ENCODE results near the gene TGM1.

Gene TGM1

GRCh38 chr14:24262821-24263733 lies at the start of gene TGM1:
Gene TGM1 (minus strand): TSS chr14:24263177. CDS start chr14:24262352, 825 bp downstream.
- peak; percentile 92 for DNase-seq (ENCODE audit: low read depth, low spot score)

- no peak for DNase-seq (ENCODE audit: low read depth, low spot score)
These were observed 49.0 kb upstream of the TGM1 start for GRCh38 chr14:24311837-24312615.

- DNase-seq (ENCODE audit: low read depth, low spot score), result peak; percentile 32
These were observed 47.9 kb upstream of the TGM1 start, which contains the start of gene LTB4R for GRCh38 chr14:24310646-24311604. Gene LTB4R (plus strand): TSS chr14:24311502. CDS start chr14:24315652, 4,150 bp downstream.

GRCh38 chr14:24310265-24310645 lies 47.3 kb upstream of the TGM1 start:
- no peak for DNase-seq (ENCODE audit: low read depth, low spot score)

DNA sequence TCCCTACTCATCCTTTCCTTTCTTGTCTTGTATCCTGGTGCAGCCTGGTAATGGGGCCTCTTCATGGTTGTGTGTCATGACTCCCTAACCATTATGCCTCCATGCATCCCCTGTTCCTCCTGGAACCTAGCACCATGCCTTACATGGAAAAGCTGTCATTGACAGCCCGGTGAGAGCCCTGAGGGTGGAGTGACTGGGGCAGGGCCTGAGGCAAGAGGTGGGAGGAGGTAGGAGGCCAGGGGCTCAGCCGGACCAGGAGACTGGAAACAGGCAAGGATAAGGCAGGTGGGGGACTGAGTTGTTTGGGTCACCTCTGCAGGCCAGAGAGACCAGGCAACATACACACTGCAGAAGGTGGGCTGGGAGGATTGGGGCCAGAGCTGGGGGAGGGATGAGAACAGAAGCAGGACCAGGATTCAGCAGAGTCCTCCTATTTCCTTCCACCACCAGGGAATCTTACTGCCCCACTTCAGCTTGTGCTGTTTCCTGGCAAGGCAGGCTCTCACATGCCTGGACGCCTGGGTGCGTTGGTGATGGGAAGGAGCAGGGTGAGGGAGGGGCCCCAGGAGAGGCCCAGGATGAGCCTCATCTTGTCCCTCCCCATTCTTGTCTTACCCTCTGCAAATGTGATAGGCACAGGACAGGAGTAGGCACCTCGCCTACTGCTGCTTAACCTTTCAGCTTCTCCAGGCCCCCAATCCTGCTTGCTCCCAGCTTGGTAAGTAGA lies 46.7 kb upstream of the TGM1 start, which contains the start of gene LTB4R2:
Gene LTB4R2 (plus strand): TSS at position 603 of the 727 bp plus-strand sequence. CDS start 525 bp downstream, outside the sequence.
- no peak for DNase-seq (ENCODE audit: low read depth, low spot score)

GRCh38 chr14:24308342-24309124 lies 45.6 kb upstream of the TGM1 start:
- DNase-seq (ENCODE audit: low read depth, low spot score), result no peak

GRCh38 chr14:24307575-24308341 lies 44.8 kb upstream of the TGM1 start, which contains the start of gene CIDEB:
Gene CIDEB (minus strand): TSS chr14:24307977. CDS start chr14:24307858, 119 bp downstream.
- DNase-seq (ENCODE audit: low read depth, low spot score), result peak; percentile 81

DNA sequence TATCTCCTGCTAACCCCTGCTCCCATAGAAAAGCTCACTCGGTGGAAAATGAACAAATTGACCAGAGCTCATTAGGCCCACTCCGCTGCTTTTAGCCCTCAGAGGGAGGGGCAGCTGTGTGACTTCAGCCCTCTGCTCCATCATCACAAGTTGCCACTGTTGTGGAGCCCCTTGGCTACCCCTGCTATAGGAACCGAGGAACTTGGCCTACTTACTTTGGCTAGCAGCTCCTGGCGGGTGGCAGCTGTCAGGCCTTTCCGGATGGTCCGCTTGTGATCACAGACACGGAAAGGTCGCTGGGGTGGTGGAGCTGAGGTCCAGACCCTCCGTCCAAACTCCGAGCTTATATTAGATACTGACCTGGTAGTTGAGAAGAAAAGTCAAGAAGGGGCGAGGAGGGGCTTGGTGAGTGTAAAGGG lies 44.2 kb upstream of the TGM1 start:
- no peak for DNase-seq (ENCODE audit: low read depth, low spot score)

- no peak for DNase-seq (ENCODE audit: low read depth, low spot score)
These were observed 41.0 kb upstream of the TGM1 start for GRCh38 chr14:24304019-24304387.

DNA sequence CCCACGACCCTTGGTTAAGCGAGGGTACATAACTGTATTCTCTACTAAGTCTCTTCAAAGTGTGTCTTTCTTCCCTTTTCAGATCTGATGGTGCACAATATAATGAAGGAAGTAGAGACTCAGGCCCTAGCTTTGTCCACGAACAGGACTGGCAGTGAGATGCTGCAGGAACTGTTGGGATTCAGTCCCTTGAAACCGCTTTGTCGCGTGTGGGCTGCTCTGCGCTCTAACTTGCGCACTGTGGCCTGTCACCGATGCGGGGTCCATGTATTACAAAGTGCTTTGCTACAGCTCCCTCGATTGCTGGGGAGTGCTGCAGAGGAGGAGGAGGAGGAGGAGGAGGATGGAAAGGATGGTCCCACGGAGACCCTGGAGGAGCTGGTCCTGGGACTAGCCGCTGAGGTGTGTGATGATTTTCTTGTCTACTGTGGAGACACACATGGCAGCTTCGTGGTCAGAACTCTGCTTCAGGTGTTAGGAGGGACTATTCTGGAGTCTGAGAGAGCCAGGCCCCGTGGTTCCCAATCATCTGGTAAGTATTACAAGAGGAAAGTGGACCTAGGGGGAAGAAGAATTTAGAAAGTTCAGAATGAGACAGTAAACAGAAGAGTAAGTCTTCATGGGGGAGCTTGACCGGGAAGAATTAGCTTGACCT lies 37.5 kb upstream of the TGM1 start:
- no peak for DNase-seq (ENCODE audit: low read depth, low spot score)

- peak; percentile 97 for DNase-seq (ENCODE audit: low read depth, low spot score)
These were observed 36.5 kb upstream of the TGM1 start, which contains the start of the genes DHRS1 and NOP9 for GRCh38 chr14:24299255-24300191. Gene DHRS1 (minus strand): TSS chr14:24299780. CDS start chr14:24299106, 674 bp downstream. Gene NOP9 (plus strand): TSS chr14:24299850. CDS start chr14:24299955, 105 bp downstream.

- DNase-seq (ENCODE audit: low read depth, low spot score), result peak; percentile 28
These were observed 35.9 kb upstream of the TGM1 start for GRCh38 chr14:24298892-24299254.

DNA sequence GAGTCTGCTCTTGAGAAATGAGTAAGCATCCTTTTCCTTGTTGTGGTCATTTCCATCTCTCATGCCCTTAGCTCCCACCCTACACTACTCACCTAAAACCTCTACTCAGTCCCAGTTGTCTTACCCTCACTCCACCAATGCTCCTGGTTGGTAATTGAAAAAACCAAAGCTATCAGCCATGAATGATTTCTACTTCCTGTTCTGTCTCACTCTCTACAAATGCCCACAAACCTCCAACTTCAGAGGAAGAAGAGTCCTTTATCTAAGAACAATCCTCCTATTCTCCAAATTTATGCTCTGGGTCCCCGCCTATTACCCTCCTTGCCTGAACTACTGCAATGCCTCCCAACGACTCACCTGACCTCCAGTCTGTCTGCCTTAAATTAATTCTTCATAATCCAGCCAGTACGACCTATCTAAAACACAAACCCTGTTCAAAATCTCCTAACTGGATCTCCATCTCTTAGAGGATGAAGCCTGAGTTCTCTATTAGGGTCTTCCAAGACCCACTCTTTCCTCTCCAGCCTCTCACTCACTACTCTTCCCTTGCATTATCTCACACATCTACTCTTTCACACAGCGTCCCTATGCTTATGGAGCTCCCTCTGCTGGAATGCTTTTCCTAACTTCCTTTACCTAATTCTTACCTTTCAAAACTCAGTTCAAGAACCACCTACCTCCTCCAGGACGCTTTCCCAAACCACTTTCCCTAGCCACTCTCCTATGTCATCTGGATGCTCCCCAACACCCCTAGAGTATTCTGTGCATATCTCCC lies 34.4 kb upstream of the TGM1 start:
- DNase-seq (ENCODE audit: low read depth, low spot score), result peak; percentile 49

- DNase-seq (ENCODE audit: low read depth, low spot score), result peak; percentile 86
These were observed 33.6 kb upstream of the TGM1 start for GRCh38 chr14:24296341-24297157.

DNA sequence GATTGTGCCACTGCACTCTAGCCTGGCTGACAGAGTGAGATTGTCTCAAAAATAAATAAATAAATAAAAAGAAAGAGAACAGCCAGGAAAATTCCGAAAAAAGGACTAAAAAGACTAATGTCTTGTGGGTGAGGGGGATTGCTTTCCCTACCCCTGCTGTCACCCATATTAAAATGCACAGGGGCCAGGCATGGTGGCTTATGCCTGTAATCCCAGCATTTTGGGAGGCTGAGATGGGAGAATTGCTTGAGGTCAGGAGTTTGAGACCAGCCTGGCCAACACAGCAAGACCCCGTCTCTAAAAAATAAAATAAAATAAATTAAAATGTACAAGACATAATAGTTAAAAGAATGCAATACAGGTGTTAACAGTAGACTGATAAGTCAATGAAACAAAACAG lies 30.5 kb upstream of the TGM1 start:
- no peak for DNase-seq (ENCODE audit: low read depth, low spot score)
